ENCODE data around the gene PKN2. TPM values are rescaled to one million over a fixed set of nuclear protein-coding genes. Genes with fewer than 3 reads are reported as not detected.

Gene PKN2
- total RNA-seq, 1 donor from 2014 or later, result 51.4 TPM

- intact Hi-C loops (cut with DNase I), result no loop called here
- peaks cover 8% of the 10 kb centered on the region for H3K4me1 ChIP-seq
Measured at GRCh38 chr1:88678405-88678804, 5.7 kb upstream of the PKN2 start.

DNA sequence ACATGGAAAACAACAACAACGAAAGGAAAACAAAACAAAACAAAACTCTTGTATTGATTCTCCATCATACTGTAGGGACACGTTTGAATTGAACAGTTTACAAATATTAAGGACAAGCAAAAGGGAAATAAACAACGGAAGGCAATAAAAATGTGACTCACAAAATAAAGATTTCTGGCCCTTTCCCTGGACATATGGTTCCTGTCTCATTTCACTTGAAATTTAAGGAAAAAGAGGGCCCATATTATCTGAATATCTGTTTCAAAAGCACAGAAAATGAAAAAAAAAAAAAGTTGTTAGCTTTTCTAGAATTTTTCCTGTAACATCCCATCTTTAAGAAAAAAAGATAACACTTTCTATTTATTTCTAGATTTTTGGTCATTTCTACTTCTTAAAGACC is 3.6 kb upstream of the PKN2 start:
- H3K27me3 ChIP-seq (ENCODE audit: low read depth), result no peaks in the 10 kb centered on the region
- H3K4me3 ChIP-seq, result no peak overlapping the region
- H3K27ac ChIP-seq, result no peak overlapping the region
- ATAC-seq (no peak), DNase-seq (no peak)
- H3K4me1 ChIP-seq, result peaks cover 12% of the 10 kb centered on the region
- intact Hi-C loops (cut with DNase I), result no loop called here
- no peaks in the 10 kb centered on the region for H3K9me3 ChIP-seq
- no peaks in the 10 kb centered on the region for H3K36me3 ChIP-seq
- no peak for TF ChIP-seq CTCF (IDR thresholded peaks at IDR 0.05)

More at GRCh38 chr1:88678405-88678804, 5.7 kb upstream of the PKN2 start:
- no peaks in the 10 kb centered on the region for H3K36me3 ChIP-seq
- no peak overlapping the region for H3K27ac ChIP-seq
- no peak overlapping the region for H3K4me3 ChIP-seq
- ATAC-seq, result no peak
- H3K9me3 ChIP-seq, result no peaks in the 10 kb centered on the region
- no peaks in the 10 kb centered on the region for H3K27me3 ChIP-seq (ENCODE audit: low read depth)
- TF ChIP-seq CTCF (IDR thresholded peaks at IDR 0.05), result no peak
- no peak for DNase-seq

- Histone ChIP-seq H3K4me3 (no peak overlapping the region), H3K9me3 (no peaks in the 10 kb centered on the region), H3K36me3 (no peaks in the 10 kb centered on the region), H3K4me1 (peaks cover 17% of the 10 kb centered on the region), H3K27me3 (ENCODE audit: low read depth) (no peaks in the 10 kb centered on the region), H3K27ac (no peak overlapping the region)
- TF ChIP-seq CTCF (IDR thresholded peaks at IDR 0.05), result no peak
- intact Hi-C loops (cut with DNase I), result no loop called here
- no peak for DNase-seq
- no peak for ATAC-seq
Measured at GRCh38 chr1:88680911-88681622, 3.0 kb upstream of the PKN2 start.

GRCh38 chr1:88684482-88685258 is 597 bp downstream of the PKN2 start:
- Histone ChIP-seq H3K27ac (peak overlapping the region; percentile 95), H3K4me3 (peak overlapping the region; percentile 83), H3K9me3 (no peaks in the 10 kb centered on the region), H3K27me3 (ENCODE audit: low read depth) (no peaks in the 10 kb centered on the region), H3K4me1 (peaks cover 36% of the 10 kb centered on the region), H3K36me3 (no peaks in the 10 kb centered on the region)
- ATAC-seq (peak; percentile 71 to 74), DNase-seq (peak; percentile 75)
- intact Hi-C loops (cut with DNase I), result no loop called here
- TF ChIP-seq CTCF (IDR thresholded peaks at IDR 0.05), result no peak

DNA sequence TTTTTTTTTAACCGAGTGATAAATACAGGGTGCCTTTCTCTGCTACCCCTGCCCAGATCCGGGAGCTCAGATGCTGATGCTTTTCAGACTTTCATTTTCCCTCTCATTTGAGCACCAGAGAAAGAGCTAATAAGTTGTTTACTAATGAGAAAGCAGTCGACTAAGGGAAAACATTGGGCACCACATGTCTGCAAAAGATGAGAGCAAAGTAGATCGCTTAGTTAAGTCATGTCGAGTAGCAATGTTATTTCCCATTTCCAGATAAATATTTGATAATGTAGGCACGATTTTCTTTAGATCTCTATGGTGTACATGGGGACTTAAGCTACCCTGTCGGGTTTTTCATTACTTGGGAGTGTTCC is 1.2 kb downstream of the PKN2 start:
- H3K9me3 ChIP-seq, result no peaks in the 10 kb centered on the region
- peaks cover 36% of the 10 kb centered on the region for H3K4me1 ChIP-seq
- H3K36me3 ChIP-seq, result no peaks in the 10 kb centered on the region
- intact Hi-C loops (cut with DNase I), result no loop called here
- TF ChIP-seq CTCF (IDR thresholded peaks at IDR 0.05), result no peak
- ATAC-seq (no peak), DNase-seq (no peak)
- H3K4me3 ChIP-seq, result peak overlapping the region; percentile 83
- H3K27ac ChIP-seq, result peak overlapping the region; percentile 95
- H3K27me3 ChIP-seq (ENCODE audit: low read depth), result no peaks in the 10 kb centered on the region
